Measurements from ENCODE around the gene MPZL2. TPM values are rescaled to one million over a fixed set of nuclear protein-coding genes. Genes with fewer than 3 reads are reported as not detected.

Gene MPZL2
- total and polyA plus RNA-seq, 9 of the 15 experiments (the other 6 are each of a cell fraction or from before 2014, with no cell fraction given): 0.09 to 0.28 (median 0.18) TPM; not detected in 2

GRCh38 chr11:118240999-118241763, 22.9 kb downstream of the MPZL2 start (continued):
- peak; percentile 95 for TF ChIP-seq NCOR1 (IDR thresholded peaks at IDR 0.05)
- no peak for TF ChIP-seq ZNF507 (tag; conservative IDR thresholded peaks at IDR 0.05)
- TF ChIP-seq NR4A1 (CRISPR knock-in tag; IDR thresholded peaks at IDR 0.05): no peak
- TF ChIP-seq NR4A1 (tag; IDR thresholded peaks at IDR 0.05): 0 out of 2 replicates have a peak, but pooled peaks have one; percentile 53
- TF ChIP-seq FOXP4 (CRISPR knock-in tag; IDR thresholded peaks at IDR 0.05; ENCODE audit: borderline replicate concordance): no peak
- peak; percentile 29; the same call in 1 of the 2 replicates for TF ChIP-seq NFRKB (IDR thresholded peaks at IDR 0.05; ENCODE audit: low read depth)
- peak; percentile 97 for TF ChIP-seq EP300 (IDR thresholded peaks at IDR 0.05; ENCODE audit: low read length)
- TF ChIP-seq FOXA3 (CRISPR knock-in tag; conservative IDR thresholded peaks at IDR 0.05 in 1 of 2, IDR thresholded peaks at IDR 0.05 in 1 of 2): peak in 1 of 2 experiments; percentile 76; a peak in 2 of 4 replicates
- no peak for TF ChIP-seq FUS (optimal IDR thresholded peaks at IDR 0.05; ENCODE audit: low read depth, low read length)
- TF ChIP-seq NFIC (IDR thresholded peaks at IDR 0.05): peak; percentile 87
- no peak for TF ChIP-seq MCM2 (IDR thresholded peaks at IDR 0.05; ENCODE audit: low read depth)
- peak; percentile 60 for TF ChIP-seq FOS (IDR thresholded peaks at IDR 0.05; ENCODE audit: extremely low read depth, insufficient read length)
- TF ChIP-seq ZEB2 (IDR thresholded peaks at IDR 0.05): peak; percentile 99
- peak; percentile 97 for TF ChIP-seq DPF2 (IDR thresholded peaks at IDR 0.05)
- peak; percentile 52; the same call in 1 of the 2 replicates for TF ChIP-seq ELF4 (CRISPR knock-in tag; IDR thresholded peaks at IDR 0.05)
- peak; percentile 92 for TF ChIP-seq JUND (IDR thresholded peaks at IDR 0.05; ENCODE audit: borderline replicate concordance, low read depth, low read length)
- TF ChIP-seq JUND (tag; IDR thresholded peaks at IDR 0.05; ENCODE audit: borderline replicate concordance, low read depth, low read length): peak; percentile 81
- peak; percentile 90 for TF ChIP-seq BCOR (IDR thresholded peaks at IDR 0.05)
- TF ChIP-seq TCF15 (CRISPR knock-in tag; IDR thresholded peaks at IDR 0.05): no peak
- TF ChIP-seq PHTF2 (CRISPR knock-in tag; IDR thresholded peaks at IDR 0.05): no peak
- TF ChIP-seq MTA2 (IDR thresholded peaks at IDR 0.05; ENCODE audit: low read depth): peak; percentile 94
- TF ChIP-seq PREB (CRISPR knock-in tag; IDR thresholded peaks at IDR 0.05): no peak
- peak; percentile 66; the same call in 1 of the 2 replicates for TF ChIP-seq ZNF395 (CRISPR knock-in tag; IDR thresholded peaks at IDR 0.05)
- peak; percentile 37 for TF ChIP-seq TBP (optimal IDR thresholded peaks at IDR 0.05; ENCODE audit: low read depth, low read length)

Measured in K562 (cell line).